Stomach (tissue), 9 donors: ENCODE measurements around the gene SIGLEC1. TPM values are rescaled to one million over a fixed set of nuclear protein-coding genes. Genes with fewer than 3 reads are reported as not detected.

Experiments used
- DNase-seq, 2 donors: peaks; one replicate each; pipeline versions ENCODE4 v3.0.0 to v3.0.0-alpha.2; 2013 to 2019
- H3K27ac ChIP-seq, 5 donors: fragments of 200-600 bp in 4 of 5; sonication (generic) in 4 of 5; one replicate each; pipeline ENCODE4 v1.5.1; 2013 to 2019; ENCODE audit warnings: mild to moderate bottlenecking in 1 of 5, moderate library complexity in 1 of 5
- H3K27me3 ChIP-seq, 3 donors: fragments of 200-600 bp; sonication (generic); one replicate each; pipeline ENCODE4 v1.5.1; 2017 to 2019; ENCODE audit warnings: mixed run types in 1 of 3
- H3K36me3 ChIP-seq, 4 donors: fragments of 200-600 bp; sonication (generic); 1 replicate in 3 of 4; 2 replicates in 1 of 4; pipeline ENCODE4 v1.5.1; 2016 to 2019
- H3K4me1 ChIP-seq, 4 donors: fragments of 200-600 bp; sonication (generic); one replicate each; pipeline ENCODE4 v1.5.1; 2016 to 2019
- H3K4me3 ChIP-seq, 4 donors: fragments of 200-600 bp; sonication (generic) in 3 of 4; one replicate each; pipeline ENCODE4 v1.5.1; 2016 to 2019; ENCODE audit warnings: mild to moderate bottlenecking in 1 of 4
- H3K9me3 ChIP-seq, 4 donors: fragments of 200-600 bp; sonication (generic); one replicate each; pipeline ENCODE4 v1.5.1; 2016 to 2019
- EP300 ChIP-seq: sonication (generic); formaldehyde crosslinking; IDR thresholded peaks from one replicate; pipeline ENCODE4 v1.6.1; 2017; ENCODE audit warnings: antibody characterized with exemption
- POLR2A ChIP-seq, 4 donors: fragments of 450-650 bp; IDR thresholded peaks; one replicate each; pipeline ENCODE4 v1.6.1; 2016; ENCODE audit warnings: antibody characterized with exemption in 4 of 4, control low read depth in 2 of 4, mild to moderate bottlenecking in 1 of 4, moderate library complexity in 1 of 4
- POLR2AphosphoS5 ChIP-seq, 3 donors: sonication (generic); formaldehyde crosslinking; IDR thresholded peaks; one replicate each; pipeline ENCODE4 v1.6.1; 2016; ENCODE audit warnings: antibody characterized with exemption in 3 of 3
- WGBS, 5 donors: extraction: QIAGEN DNeasy Blood & Tissue Kit in 3 of 5; methylation state at CpG; one replicate each; pipeline versions ENCODE4 v1.1.5 to v1.1.7; 2013 to 2018; 5-methylcytosine and 5-hydroxymethylcytosine counted together
- intact Hi-C: fragments of 100-400 bp; cut with DNase I; formaldehyde crosslinking; loops from one replicate; pipeline ENCODE4 v1.15.1; 2023; ENCODE audit warnings: low total_unique reads
- polyA plus RNA-seq, 3 donors: library from polyadenylated mRNA; stranded (reverse); fragments of 200-250 nt; gene quantifications; one replicate each; pipeline ENCODE4 v1.2.3, GENCODE V29; 2013
- total RNA-seq, 5 donors: library from RNA; depleted of rRNA; stranded (reverse); fragments of >200 nt; gene quantifications; one replicate each; pipeline versions ENCODE4 v1.1.0 to v1.2.3, GENCODE V29; 2014 to 2016
- TF ChIP-seq, protein P1 (sequence below), 7 experiments: fragments of 450-650 bp in 4 of 7; fragments of 200-600 bp in 3 of 7; sonication (generic) in 3 of 7; IDR thresholded peaks; one replicate each; pipeline ENCODE4 v1.5.1; 2016 to 2019; ENCODE audit warnings: antibody characterized with exemption in 7 of 7, control low read depth in 2 of 7, mild to moderate bottlenecking in 1 of 7
- donor health status: healthy with polysubstance abuse.
- donor health status: Bipolar disorder and iron deficiency.
- donor health status: healthy.

SIGLEC1 gene
- total and polyA plus RNA-seq, 8 donors: 1.4 to 22.2 (median 1.8) TPM

DNA sequence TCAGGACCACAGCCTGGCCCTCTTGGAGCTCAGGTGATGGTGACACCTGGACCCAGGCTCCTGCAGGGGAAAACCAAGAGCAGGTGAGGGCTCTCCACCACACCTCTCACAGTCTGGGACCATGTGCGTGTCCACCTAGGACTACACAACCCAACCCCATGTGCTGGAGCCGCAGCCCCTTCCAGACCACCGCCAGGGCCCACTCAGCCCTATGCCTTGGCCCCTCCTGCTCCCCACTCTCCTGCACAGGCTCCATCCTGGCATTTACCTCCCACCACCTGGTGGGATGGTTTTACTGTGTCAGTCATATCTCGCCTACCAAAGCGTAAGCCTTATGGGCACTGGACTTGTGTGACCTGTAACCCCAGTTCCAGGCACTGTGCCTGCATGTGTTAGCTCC lies 17.5 kb downstream of the SIGLEC1 start:
- Histone ChIP-seq H3K4me1 (no peaks in the 10 kb centered on the region), H3K36me3 (no peaks in the 10 kb centered on the region), H3K27ac (no peak overlapping the region), H3K9me3 (peaks cover 0 to 7% (median 3%) of the 10 kb centered on the region in 4 donors), H3K27me3 (no peaks in the 10 kb centered on the region), H3K4me3 (no peak overlapping the region)
- TF ChIP-seq EP300: no peak
- no peak for TF ChIP-seq POLR2A (IDR thresholded peaks at IDR 0.05)
- TF ChIP-seq, protein P1, sequence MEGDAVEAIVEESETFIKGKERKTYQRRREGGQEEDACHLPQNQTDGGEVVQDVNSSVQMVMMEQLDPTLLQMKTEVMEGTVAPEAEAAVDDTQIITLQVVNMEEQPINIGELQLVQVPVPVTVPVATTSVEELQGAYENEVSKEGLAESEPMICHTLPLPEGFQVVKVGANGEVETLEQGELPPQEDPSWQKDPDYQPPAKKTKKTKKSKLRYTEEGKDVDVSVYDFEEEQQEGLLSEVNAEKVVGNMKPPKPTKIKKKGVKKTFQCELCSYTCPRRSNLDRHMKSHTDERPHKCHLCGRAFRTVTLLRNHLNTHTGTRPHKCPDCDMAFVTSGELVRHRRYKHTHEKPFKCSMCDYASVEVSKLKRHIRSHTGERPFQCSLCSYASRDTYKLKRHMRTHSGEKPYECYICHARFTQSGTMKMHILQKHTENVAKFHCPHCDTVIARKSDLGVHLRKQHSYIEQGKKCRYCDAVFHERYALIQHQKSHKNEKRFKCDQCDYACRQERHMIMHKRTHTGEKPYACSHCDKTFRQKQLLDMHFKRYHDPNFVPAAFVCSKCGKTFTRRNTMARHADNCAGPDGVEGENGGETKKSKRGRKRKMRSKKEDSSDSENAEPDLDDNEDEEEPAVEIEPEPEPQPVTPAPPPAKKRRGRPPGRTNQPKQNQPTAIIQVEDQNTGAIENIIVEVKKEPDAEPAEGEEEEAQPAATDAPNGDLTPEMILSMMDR (IDR thresholded peaks at IDR 0.05): no peak
- TF ChIP-seq POLR2AphosphoS5 (IDR thresholded peaks at IDR 0.05): no peak
- intact Hi-C loops: no loop called here
- no peak for DNase-seq
- WGBS, 5 donors: 83 to 98% (median 91%) methylated on average over 5 of the region's 5 CpGs

DNA sequence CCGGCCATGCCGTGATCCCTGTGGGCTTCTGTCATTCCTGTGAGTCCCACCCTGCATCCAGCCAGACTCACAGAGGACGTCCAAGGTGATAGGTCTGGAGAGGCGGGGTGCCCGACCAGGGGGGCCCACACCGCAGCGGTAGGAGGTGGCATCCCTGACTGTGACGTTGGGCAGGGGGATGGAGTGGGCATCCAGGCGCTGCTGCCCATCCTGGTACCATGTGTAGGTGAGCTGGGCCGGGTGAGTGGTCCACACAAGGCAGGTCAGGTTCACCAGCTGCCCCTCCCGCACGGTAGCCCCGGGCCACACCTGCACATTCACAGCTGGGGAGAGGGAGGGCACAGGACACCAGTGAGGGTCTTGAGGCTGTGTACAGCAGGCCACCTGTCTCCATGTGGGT lies 19.0 kb downstream of the SIGLEC1 start:
- Histone ChIP-seq H3K9me3 (peaks cover 0 to 7% (median 3%) of the 10 kb centered on the region in 4 donors), H3K4me1 (no peaks in the 10 kb centered on the region), H3K4me3 (no peak overlapping the region), H3K36me3 (no peaks in the 10 kb centered on the region), H3K27me3 (no peaks in the 10 kb centered on the region), H3K27ac (no peak overlapping the region)
- no peak for TF ChIP-seq POLR2A (IDR thresholded peaks at IDR 0.05)
- TF ChIP-seq, protein P1 (IDR thresholded peaks at IDR 0.05): no peak
- TF ChIP-seq EP300: no peak
- TF ChIP-seq POLR2AphosphoS5 (IDR thresholded peaks at IDR 0.05): no peak
- DNase-seq: no peak
- intact Hi-C loops: no loop called here
- 82 to 88% (median 84%) methylated on average over 10 to 13 of the region's 13 CpGs for WGBS, 5 donors

DNA sequence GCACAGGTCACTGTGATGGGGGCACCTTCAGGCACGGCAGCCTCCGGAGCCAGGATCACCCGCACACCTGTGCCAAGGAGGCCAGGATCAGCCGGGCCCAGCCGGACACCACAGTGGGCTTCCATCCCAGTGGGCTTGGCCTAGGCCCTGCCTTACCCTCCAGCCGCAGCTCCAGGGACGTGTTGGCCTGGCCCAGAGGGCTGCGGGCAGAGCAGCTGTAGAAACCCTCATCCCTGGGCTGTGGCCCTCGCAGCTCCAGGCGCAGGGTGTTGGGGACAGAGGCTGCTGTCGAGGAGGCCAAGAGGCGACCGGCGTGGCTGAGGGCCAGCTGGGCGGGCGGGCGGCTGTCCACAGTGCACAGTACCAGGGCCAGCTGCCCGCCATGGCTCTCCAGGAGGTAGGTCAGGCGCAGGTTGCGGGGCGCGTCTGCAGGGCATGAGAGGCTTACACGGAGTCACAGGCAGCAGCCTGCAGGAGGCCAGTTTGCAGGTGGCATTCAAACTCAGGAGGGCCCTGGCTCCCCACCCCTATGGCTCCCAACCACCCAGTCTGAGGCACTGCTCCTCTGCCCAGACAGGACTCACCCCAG lies 19.6 kb downstream of the SIGLEC1 start:
- intact Hi-C loops: no loop called here
- WGBS, 5 donors: 85 to 90% (median 86%) methylated on average over 10 to 23 of the region's 23 CpGs
- Histone ChIP-seq H3K9me3 (peaks cover 0 to 7% (median 3%) of the 10 kb centered on the region in 4 donors), H3K4me1 (peaks cover 0 to 2% (median under 1%) of the 10 kb centered on the region in 4 donors), H3K4me3 (no peak overlapping the region), H3K36me3 (no peaks in the 10 kb centered on the region), H3K27ac (no peak overlapping the region), H3K27me3 (no peaks in the 10 kb centered on the region)
- TF ChIP-seq POLR2AphosphoS5 (IDR thresholded peaks at IDR 0.05) (no peak), POLR2A (IDR thresholded peaks at IDR 0.05) (no peak), EP300 (no peak)
- TF ChIP-seq, protein P1 (IDR thresholded peaks at IDR 0.05): no peak
- no peak for DNase-seq

DNA sequence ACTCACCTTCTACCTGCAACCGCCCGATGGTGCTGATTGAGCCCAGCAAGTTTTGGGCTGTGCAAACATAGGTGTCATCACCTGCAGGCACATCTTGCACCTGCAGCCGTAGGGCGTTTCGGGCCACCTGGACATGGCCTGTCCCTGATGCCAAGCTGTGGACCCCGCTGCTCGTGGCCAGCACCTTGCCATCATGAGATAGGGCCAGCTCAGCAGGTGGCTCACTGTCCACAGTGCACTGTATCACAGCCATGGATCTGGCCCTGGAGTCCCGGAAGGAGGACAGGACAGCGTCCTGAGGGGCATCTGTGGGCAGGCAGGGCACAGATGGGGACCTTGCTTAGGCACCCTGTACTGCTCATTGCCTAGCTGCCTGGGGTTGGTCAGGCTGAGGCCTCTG lies 20.5 kb downstream of the SIGLEC1 start:
- no peak overlapping the region for H3K27ac ChIP-seq
- H3K36me3 ChIP-seq: no peaks in the 10 kb centered on the region
- H3K4me1 ChIP-seq: peaks cover 0 to 11% (median 5%) of the 10 kb centered on the region in 4 donors
- H3K27me3 ChIP-seq: no peaks in the 10 kb centered on the region
- 71 to 88% (median 82%) methylated on average over 2 to 9 of the region's 9 CpGs for WGBS, 5 donors
- intact Hi-C loops: no loop called here
- no peak overlapping the region for H3K4me3 ChIP-seq
- peaks cover 0 to 7% (median 3%) of the 10 kb centered on the region in 4 donors for H3K9me3 ChIP-seq
- DNase-seq: no peak
- TF ChIP-seq POLR2AphosphoS5 (IDR thresholded peaks at IDR 0.05) (no peak), POLR2A (IDR thresholded peaks at IDR 0.05) (no peak), EP300 (no peak)
- TF ChIP-seq, protein P1 (IDR thresholded peaks at IDR 0.05): no peak
